ENCODE measurements around the gene MYH13. TPM values are rescaled to one million over a fixed set of nuclear protein-coding genes. Genes with fewer than 3 reads are reported as not detected.

MYH13 gene
- total RNA-seq, 1 experiment from 2014 or later: not detected

GRCh38 chr17:10304758-10305300 lies 68.0 kb downstream of the MYH13 start:
- Mint-ChIP-seq H3K27ac (no peak overlapping the region), H3K4me1 (peaks cover 26% of the 10 kb centered on the region), H3K9me3 (peaks cover 29% of the 10 kb centered on the region), H3K4me3 (no peak overlapping the region), H3K36me3 (peaks cover 9% of the 10 kb centered on the region), H3K27me3 (ENCODE audit: low read depth) (no peaks in the 10 kb centered on the region; the same call in none of the 2 replicates)
- DNase-seq (ENCODE audit: low spot score) (no peak), ATAC-seq (no peak)
- TF ChIP-seq JAZF1 (CRISPR knock-in tag; IDR thresholded peaks at IDR 0.05) (no peak), ZSCAN18 (CRISPR knock-in tag; IDR thresholded peaks at IDR 0.05) (no peak), AR (CRISPR knock-in tag; IDR thresholded peaks at IDR 0.05) (no peak), ZNF121 (CRISPR knock-in tag; IDR thresholded peaks at IDR 0.05) (no peak), ATF1 (CRISPR knock-in tag; IDR thresholded peaks at IDR 0.05) (no peak), TP53 (CRISPR knock-in tag; IDR thresholded peaks at IDR 0.05) (no peak), TEAD4 (CRISPR knock-in tag; IDR thresholded peaks at IDR 0.05) (no peak), GTF2I (CRISPR knock-in tag; conservative IDR thresholded peaks at IDR 0.05) (no peak), ZNF532 (CRISPR knock-in tag; IDR thresholded peaks at IDR 0.05; ENCODE audit: borderline replicate concordance) (no peak), FOXP4 (CRISPR knock-in tag; IDR thresholded peaks at IDR 0.05) (no peak), EMX1 (CRISPR knock-in tag; IDR thresholded peaks at IDR 0.05) (no peak), TCF7 (CRISPR knock-in tag; IDR thresholded peaks at IDR 0.05; ENCODE audit: low read depth) (no peak), CREM (CRISPR knock-in tag; IDR thresholded peaks at IDR 0.05) (no peak), KAT7 (CRISPR knock-in tag; IDR thresholded peaks at IDR 0.05; ENCODE audit: borderline replicate concordance) (no peak), FOXK1 (CRISPR knock-in tag; IDR thresholded peaks at IDR 0.05) (no peak), NR2C2 (CRISPR knock-in tag; IDR thresholded peaks at IDR 0.05) (no peak), CREB1 (CRISPR knock-in tag; IDR thresholded peaks at IDR 0.05) (no peak), SP1 (CRISPR knock-in tag; conservative IDR thresholded peaks at IDR 0.05) (no peak)
- POLR2A ChIA-PET: no interaction called here
- CTCF ChIA-PET: no interaction called here
